Hepatocyte (in vitro differentiated cells): ENCODE measurements around the gene GABBR2.

Source experiments
- CTCF ChIP-seq: fragments of 200-600 bp; sonication (generic); IDR thresholded peaks from 2 replicates; pipeline ENCODE4 v1.5.1; 2016; ENCODE audit warnings: antibody characterized with exemption, mild to moderate bottlenecking; ENCODE audit not compliant: poor library complexity
- EZH2 ChIP-seq: fragments of 200-600 bp; sonication (generic); IDR thresholded peaks from 2 replicates; pipeline ENCODE4 v1.6.1; 2016; ENCODE audit warnings: antibody characterized with exemption, mild to moderate bottlenecking, borderline replicate concordance
- EZH2phosphoT487 ChIP-seq: fragments of 200-600 bp; sonication (generic); IDR thresholded peaks from one replicate; pipeline ENCODE4 v1.6.1; 2018; ENCODE audit warnings: antibody characterized with exemption, mild to moderate bottlenecking, low read depth, moderate library complexity; ENCODE audit not compliant: unreplicated experiment, severe bottlenecking

GRCh38 chr9:98445576-98445975, 263.2 kb downstream of the GABBR2 start:
- TF ChIP-seq CTCF (no peak), EZH2phosphoT487 (no peak), EZH2 (no peak)
